DOHH2 (cell line): ENCODE measurements around the gene DDX4.

Experiments
- H3F3A ChIP-seq: fragments of 200-600 bp; sonication (generic), shearing (Covaris generic); 2 replicates; pipeline ENCODE4 v1.6.0; 2016; ENCODE audit warnings: antibody characterized with exemption, mild to moderate bottlenecking; ENCODE audit not compliant: control insufficient read depth, insufficient read depth
- H3K27ac ChIP-seq: fragments of 200-600 bp; sonication (generic); 2 replicates; pipeline ENCODE4 v1.5.1; 2014; ENCODE audit warnings: low read depth, mild to moderate bottlenecking, low read length, moderate library complexity
- H3K27me3 ChIP-seq: fragments of 200-600 bp; sonication (generic); 2 replicates; pipeline ENCODE4 v1.6.1; 2014; ENCODE audit warnings: mild to moderate bottlenecking, low read length, mixed read lengths; ENCODE audit not compliant: control insufficient read depth
- H3K36me3 ChIP-seq: fragments of 200-600 bp; sonication (generic); 2 replicates; pipeline ENCODE4 v1.6.1; 2014; ENCODE audit warnings: mild to moderate bottlenecking, low read length, moderate library complexity, mixed read lengths; ENCODE audit not compliant: control insufficient read depth
- H3K4me1 ChIP-seq: fragments of 200-600 bp; sonication (generic); 2 replicates; pipeline ENCODE4 v1.6.1; 2014; ENCODE audit warnings: mild to moderate bottlenecking, low read length, mixed read lengths; ENCODE audit not compliant: control insufficient read depth
- H3K4me2 ChIP-seq: fragments of 200-600 bp; sonication (generic); 2 replicates; pipeline ENCODE4 v1.6.0; 2014; ENCODE audit warnings: mild to moderate bottlenecking, low read length, moderate library complexity
- H3K4me3 ChIP-seq: fragments of 200-600 bp; sonication (generic); 2 replicates; pipeline ENCODE4 v1.5.1; 2014; ENCODE audit warnings: mild to moderate bottlenecking, low read length, mixed read lengths
- H3K79me2 ChIP-seq: fragments of 200-600 bp; sonication (generic); 2 replicates; pipeline ENCODE4 v1.6.1; 2014; ENCODE audit warnings: mild to moderate bottlenecking, low read length, mixed read lengths; ENCODE audit not compliant: control insufficient read depth
- H3K9me2 ChIP-seq: fragments of 200-600 bp; sonication (generic); replicated peaks from 2 replicates; pipeline ENCODE4 v1.6.1; 2014; ENCODE audit warnings: mild to moderate bottlenecking, low read length, mixed read lengths; ENCODE audit not compliant: control insufficient read depth
- H3K9me3 ChIP-seq: fragments of 200-600 bp; sonication (generic); 2 replicates; pipeline ENCODE4 v1.6.1; 2014; ENCODE audit warnings: antibody characterized with exemption, low read length, mixed read lengths; ENCODE audit not compliant: control insufficient read depth, insufficient read depth
- H4K20me1 ChIP-seq: fragments of 200-600 bp; sonication (generic); 2 replicates; pipeline ENCODE4 v1.6.0; 2014; ENCODE audit warnings: low read depth, mild to moderate bottlenecking, antibody characterized with exemption, low read length, moderate library complexity; ENCODE audit not compliant: control insufficient read depth, insufficient read depth
- EZH2phosphoT487 ChIP-seq: fragments of 200-600 bp; sonication (generic); IDR thresholded peaks from 2 replicates; pipeline ENCODE4 v1.6.1; 2017; ENCODE audit warnings: borderline replicate concordance, mild to moderate bottlenecking, antibody characterized with exemption, low read length, moderate library complexity, mixed read lengths
- TF ChIP-seq, protein P1 (sequence below): fragments of 200-600 bp; sonication (generic); IDR thresholded peaks from one replicate; pipeline ENCODE4 v1.5.1; 2014; ENCODE audit warnings: antibody characterized with exemption, mild to moderate bottlenecking, low read depth, low read length; ENCODE audit not compliant: poor library complexity, severe bottlenecking

Gene DDX4

DNA sequence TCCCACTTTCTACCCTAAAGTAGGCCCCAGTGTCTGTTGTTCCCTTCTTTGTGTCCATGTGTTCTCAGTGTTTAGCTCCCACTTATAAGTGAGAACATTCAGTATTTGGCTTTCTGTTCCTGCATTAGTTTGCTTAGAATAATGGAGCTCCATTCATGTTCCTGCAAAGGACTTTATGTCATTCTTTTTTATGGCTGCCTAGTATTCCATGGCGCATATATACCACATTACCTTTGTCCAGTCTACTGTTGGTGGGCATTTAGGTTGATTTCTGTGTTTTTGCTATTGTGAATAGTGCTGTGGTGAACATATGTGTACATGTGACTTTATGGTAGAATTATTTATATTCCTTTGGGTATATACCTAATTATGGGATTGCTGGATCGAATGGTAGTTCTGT is 30.4 kb downstream of the DDX4 start:
- Histone ChIP-seq H3K4me1 (peaks cover 15% of the 10 kb centered on the region), H3K79me2 (no peaks in the 10 kb centered on the region), H4K20me1 (no peaks in the 10 kb centered on the region), H3K9me3 (no peaks in the 10 kb centered on the region), H3K4me2 (no peak overlapping the region), H3K9me2 (no peaks in the 10 kb centered on the region), H3K4me3 (no peak overlapping the region), H3K27ac (no peak overlapping the region), H3K27me3 (no peaks in the 10 kb centered on the region), H3K36me3 (no peaks in the 10 kb centered on the region), H3F3A (no peaks in the 10 kb centered on the region)
- TF ChIP-seq, protein P1, sequence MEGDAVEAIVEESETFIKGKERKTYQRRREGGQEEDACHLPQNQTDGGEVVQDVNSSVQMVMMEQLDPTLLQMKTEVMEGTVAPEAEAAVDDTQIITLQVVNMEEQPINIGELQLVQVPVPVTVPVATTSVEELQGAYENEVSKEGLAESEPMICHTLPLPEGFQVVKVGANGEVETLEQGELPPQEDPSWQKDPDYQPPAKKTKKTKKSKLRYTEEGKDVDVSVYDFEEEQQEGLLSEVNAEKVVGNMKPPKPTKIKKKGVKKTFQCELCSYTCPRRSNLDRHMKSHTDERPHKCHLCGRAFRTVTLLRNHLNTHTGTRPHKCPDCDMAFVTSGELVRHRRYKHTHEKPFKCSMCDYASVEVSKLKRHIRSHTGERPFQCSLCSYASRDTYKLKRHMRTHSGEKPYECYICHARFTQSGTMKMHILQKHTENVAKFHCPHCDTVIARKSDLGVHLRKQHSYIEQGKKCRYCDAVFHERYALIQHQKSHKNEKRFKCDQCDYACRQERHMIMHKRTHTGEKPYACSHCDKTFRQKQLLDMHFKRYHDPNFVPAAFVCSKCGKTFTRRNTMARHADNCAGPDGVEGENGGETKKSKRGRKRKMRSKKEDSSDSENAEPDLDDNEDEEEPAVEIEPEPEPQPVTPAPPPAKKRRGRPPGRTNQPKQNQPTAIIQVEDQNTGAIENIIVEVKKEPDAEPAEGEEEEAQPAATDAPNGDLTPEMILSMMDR = no peak
- no peak for TF ChIP-seq EZH2phosphoT487

DNA sequence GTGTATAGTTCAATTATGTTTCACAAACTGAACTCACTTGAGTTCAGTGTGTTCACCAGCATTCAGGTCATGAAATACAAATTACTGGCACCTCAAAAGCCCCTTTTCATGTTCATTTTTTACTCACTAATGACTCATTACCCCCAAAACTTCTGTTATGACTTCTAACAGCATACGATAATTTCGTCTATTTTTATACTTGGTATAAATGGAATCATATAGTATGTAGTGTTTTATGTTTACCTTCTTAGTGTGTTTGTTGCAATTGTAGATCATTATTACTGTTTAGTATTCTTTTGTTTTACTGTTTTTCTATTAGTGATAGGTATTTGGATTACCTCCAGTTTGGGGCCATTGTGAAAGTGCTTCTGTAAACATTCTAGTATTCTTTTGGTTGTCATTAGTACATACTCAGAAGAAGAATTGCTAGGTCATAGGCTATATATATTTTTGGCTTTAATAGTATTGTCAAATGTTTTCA is 33.4 kb downstream of the DDX4 start:
- no peak for TF ChIP-seq EZH2phosphoT487
- TF ChIP-seq, protein P1 = no peak
- no peaks in the 10 kb centered on the region for H3K9me3 ChIP-seq
- no peaks in the 10 kb centered on the region for H3F3A ChIP-seq
- H3K36me3 ChIP-seq = no peaks in the 10 kb centered on the region
- no peaks in the 10 kb centered on the region for H3K27me3 ChIP-seq
- no peaks in the 10 kb centered on the region for H3K9me2 ChIP-seq
- no peaks in the 10 kb centered on the region for H3K79me2 ChIP-seq
- no peaks in the 10 kb centered on the region for H3K4me1 ChIP-seq
- H4K20me1 ChIP-seq = no peaks in the 10 kb centered on the region
- no peak overlapping the region for H3K4me2 ChIP-seq
- H3K4me3 ChIP-seq = no peak overlapping the region
- no peak overlapping the region for H3K27ac ChIP-seq

DNA sequence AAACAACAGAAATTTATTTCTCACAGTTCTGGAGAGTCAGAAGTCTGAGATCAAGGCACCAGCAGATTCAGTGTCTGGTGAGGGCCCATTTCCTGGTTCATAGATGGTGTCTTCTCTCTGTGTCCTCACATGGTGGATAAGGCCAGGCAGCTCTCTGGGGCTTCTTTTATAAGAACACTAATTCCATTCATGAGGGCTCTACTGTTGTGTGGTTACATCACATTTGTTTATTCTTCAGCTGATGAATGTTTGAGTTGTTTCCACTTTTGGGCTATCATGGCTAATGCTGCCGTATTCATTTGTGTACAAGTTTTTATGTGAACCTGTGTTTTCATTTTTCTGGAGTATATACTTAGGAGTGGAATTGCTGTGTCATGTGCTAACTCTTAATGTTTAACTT is 35.2 kb downstream of the DDX4 start:
- Histone ChIP-seq H4K20me1 (no peaks in the 10 kb centered on the region), H3K9me2 (no peaks in the 10 kb centered on the region), H3K36me3 (no peaks in the 10 kb centered on the region), H3K4me1 (no peaks in the 10 kb centered on the region), H3F3A (no peaks in the 10 kb centered on the region), H3K27ac (no peak overlapping the region), H3K4me3 (no peak overlapping the region), H3K4me2 (no peak overlapping the region), H3K79me2 (no peaks in the 10 kb centered on the region), H3K9me3 (no peaks in the 10 kb centered on the region), H3K27me3 (no peaks in the 10 kb centered on the region)
- TF ChIP-seq EZH2phosphoT487 = no peak
- TF ChIP-seq, protein P1 = no peak

DNA sequence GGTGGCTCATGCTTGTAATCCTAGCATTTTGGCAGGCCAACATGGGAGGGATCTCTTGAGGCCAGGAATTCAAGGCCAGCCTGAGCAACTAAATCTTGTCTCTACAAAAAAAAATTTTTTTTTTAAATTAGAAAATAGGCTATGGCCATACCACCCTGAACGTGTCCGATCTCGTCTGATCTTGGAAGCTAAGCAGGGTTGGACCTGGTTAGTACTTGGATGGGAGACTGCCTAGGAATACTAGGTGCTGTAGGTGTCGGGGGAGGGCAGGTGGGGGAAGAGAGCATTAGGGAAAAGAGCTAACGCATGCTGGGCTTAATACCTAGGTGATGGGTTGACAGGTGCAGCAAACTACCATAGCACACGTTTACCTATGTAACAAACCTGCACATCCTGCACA is 39.5 kb downstream of the DDX4 start:
- Histone ChIP-seq H3K9me3 (no peaks in the 10 kb centered on the region), H4K20me1 (no peaks in the 10 kb centered on the region), H3K4me2 (no peak overlapping the region), H3K27ac (no peak overlapping the region), H3K27me3 (0 out of 2 replicates have a peak, but pooled peaks cover 2% of the 10 kb centered on the region), H3K4me1 (no peaks in the 10 kb centered on the region), H3K36me3 (no peaks in the 10 kb centered on the region), H3K4me3 (no peak overlapping the region), H3F3A (no peaks in the 10 kb centered on the region), H3K79me2 (no peaks in the 10 kb centered on the region), H3K9me2 (no peaks in the 10 kb centered on the region)
- TF ChIP-seq EZH2phosphoT487 = no peak
- TF ChIP-seq, protein P1 = no peak
